ENCODE measurements around the gene GK2.

GK2 gene

DNA sequence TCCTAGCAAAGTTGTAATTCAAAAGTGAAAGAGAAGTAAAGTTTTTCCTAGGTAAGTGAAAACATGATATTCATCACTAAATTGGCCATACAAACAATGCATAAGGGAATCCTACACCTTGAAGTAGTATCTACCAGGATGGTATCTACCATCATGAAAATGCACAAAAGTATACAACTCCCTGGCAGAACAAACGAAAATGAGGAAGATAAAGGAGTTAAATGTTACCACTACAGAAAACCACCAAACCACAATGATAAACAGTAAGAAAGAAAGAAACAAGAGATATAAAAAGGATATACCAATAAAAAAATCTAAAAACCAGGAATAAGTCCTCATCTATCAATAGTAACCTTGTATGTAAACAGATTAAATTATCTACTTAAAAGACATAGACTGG is 26.9 kb downstream of the GK2 start:
- DNase-seq, result no peak

DNA sequence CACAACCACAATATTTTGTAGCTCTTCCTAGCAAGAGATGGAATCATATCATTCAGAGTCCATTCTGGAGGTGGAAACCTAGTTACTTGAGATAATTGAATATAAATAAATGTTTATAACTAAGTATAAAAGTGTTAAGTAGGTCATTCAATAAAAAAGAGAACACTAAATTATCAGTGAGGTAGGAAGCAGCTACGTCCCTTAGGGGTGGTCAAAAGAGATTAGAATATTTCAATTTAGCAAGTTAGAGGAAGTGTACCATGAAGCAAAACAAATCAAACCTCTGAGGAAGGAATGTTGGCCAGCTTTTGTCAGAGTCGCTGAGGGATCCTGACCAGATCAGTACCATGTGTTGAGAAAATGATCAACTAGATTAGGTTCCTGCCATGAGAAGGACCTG is 38.0 kb downstream of the GK2 start:
- DNase-seq, result no peak

DNA sequence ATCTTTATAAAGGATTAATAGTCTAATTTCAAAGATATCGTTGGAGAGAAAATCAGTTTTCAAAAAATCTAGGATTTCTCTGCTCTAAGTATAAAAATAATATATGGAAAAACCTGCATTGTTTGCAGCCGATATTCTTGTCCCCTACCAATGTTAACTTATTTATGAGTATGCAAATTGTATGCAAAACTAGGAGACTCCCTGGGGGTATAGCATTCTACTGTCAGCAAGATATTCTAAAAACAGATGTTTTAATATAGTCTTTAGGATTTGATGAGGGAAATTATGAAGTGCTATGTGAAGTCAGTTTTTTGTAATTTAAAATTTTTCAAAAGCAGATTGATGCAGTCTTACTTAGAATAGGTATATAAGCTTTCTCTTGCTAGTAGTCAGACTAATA is 40.9 kb downstream of the GK2 start:
- DNase-seq, result no peak

DNA sequence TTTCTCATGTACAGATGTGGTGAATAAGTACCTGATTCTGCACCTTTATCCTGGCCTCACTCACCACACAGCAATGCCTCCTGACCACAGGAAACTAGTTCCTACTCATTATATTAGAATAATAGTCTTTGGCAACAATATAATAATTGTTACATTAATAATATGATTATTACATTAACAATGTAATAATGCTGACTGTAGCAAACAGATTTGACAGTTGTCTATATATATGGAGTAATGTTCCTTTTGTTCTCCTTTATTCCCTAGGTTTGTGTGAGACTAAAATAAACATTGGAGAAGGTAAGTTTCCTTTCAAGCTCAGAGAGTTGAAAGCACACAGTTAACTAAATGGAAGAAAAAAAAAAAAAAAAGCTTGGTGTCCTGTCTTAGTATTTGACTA is 41.6 kb downstream of the GK2 start:
- no peak for DNase-seq

DNA sequence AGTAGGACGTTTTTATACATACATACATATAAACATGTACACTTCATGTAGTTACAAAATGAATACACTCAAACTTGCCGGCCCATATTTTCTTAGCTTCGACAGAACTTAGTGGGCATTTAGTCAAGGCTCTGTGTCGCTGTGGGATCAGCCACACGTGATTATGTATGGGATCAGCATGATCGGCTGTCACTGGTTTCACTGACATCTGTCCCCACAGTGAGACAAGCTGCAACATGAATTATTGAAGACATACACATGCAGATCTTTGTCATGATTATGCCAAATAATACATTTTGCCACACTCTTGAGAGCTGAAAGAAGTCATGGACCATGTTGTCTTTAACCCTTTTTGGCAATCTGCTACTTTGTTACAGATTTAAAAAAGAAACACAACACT is 44.0 kb downstream of the GK2 start:
- DNase-seq, result no peak

DNA sequence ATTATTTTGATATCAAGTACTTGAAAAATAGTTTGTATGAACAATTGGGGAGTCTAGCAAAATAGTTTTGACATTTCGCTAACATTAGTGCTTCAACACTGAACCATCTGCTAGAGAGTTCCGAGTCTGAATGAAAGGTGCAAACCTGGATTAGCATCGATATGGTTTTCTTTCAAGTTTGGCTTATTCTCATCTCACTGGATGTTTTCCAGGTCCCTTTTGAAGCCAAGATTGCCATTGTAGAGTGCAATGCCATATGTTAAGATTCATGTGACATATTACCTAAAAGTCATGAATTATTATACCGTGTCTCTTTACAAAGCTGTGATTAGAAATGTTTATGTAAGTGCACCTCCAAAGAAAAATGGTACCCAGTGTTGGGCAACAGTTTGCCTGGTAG is 45.4 kb downstream of the GK2 start:
- no peak for DNase-seq

DNA sequence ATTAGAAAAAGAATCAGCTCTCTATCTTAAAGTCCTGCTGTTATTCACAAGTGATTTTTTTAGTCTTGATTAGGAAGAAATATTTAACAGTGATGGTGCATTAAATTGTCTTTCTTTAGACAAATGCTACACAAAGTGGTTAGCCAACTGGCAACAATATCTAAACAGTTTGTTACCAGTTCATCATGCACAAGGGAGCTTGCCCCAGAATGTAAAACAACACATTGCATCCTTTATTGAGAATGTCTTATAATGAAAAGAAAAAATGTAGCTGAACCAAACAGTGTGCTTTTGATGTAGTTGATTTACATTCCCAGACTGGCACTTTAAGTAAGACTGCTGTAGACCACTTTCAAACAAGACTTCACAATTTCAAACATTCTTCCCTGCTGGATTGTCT is 48.0 kb downstream of the GK2 start:
- DNase-seq, result no peak

DNA sequence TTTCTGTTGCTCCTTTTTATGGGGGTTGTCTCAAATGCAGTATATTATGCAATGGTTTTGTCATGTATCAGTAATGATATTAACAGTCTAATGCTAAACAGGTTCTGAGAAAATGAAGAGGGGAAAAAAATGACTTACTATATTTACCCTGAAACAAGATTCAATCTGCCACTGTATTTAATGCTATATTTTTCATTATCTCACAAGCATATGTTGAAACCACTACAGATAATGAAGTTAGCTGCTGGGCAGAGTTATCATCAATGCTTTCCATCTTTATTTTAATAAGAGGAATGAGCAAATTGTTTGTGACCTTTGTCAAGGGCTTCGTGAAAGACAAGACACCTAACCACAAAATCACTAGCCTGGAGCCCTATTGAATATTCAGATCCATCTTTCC is 49.6 kb downstream of the GK2 start:
- no peak for DNase-seq

DNA sequence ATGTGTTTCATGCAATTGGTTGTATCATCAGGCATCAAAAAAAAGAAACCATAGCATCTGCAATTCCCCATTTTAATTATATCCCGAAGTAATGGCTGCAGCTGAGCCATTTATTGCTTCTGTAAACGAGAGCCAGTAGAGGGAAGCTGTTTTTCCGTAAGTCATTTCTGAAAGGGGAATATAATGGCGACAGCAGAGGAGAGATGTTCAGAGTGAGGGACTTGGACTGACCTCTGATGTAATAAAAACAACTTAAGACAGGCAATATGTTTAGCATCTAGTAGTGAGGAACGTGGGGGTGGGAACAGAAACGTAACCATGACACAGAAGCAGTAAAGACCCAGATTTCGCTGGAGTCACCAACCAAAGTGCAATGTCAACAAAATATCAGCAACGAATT is 50.7 kb downstream of the GK2 start:
- no peak for DNase-seq
